Common myeloid progenitor, CD34-positive (primary cell): ENCODE measurements around the gene TIMM50.

ENCODE experiments used
- CTCF ChIA-PET: fragments of 350-600 bp; sonication (Branson Sonifier 250); formaldehyde crosslinking; loops from one replicate; lab custom pipeline; 2021; ENCODE audit warnings: antibody characterized with exemption; lab: Charles Lee
- POLR2A ChIA-PET: fragments of 350-600 bp; sonication (Branson Sonifier 250); formaldehyde crosslinking; loops from one replicate; lab custom pipeline; 2021; ENCODE audit warnings: antibody characterized with exemption; lab: Charles Lee
- DNase-seq, 3 donors: peaks; one replicate each; pipeline versions ENCODE4 v3.0.0 to v3.0.0-alpha.2; 2013
- H3K27ac ChIP-seq, 2 experiments: 1 replicate in 1 of 2; 2 replicates in 1 of 2; pipeline ENCODE4 v1.7.0; 2013; ENCODE audit warnings: inconsistent platforms in 2 of 2, low read length in 2 of 2, mild to moderate bottlenecking in 2 of 2, low read depth in 1 of 2, moderate library complexity in 1 of 2; ENCODE audit not compliant: severe bottlenecking in 2 of 2, insufficient read depth in 1 of 2, poor library complexity in 1 of 2
- H3K27me3 ChIP-seq, 5 experiments: replicated peaks in 2 of 5; 1 replicate in 3 of 5; 2 replicates in 2 of 5; pipeline versions ENCODE4 v1.6.1 to v1.7.0; 2013; ENCODE audit warnings: low read length in 4 of 5, mild to moderate bottlenecking in 2 of 5, moderate library complexity in 2 of 5, inconsistent platforms in 1 of 5; ENCODE audit not compliant: insufficient read depth in 5 of 5, control insufficient read depth in 4 of 5
- H3K36me3 ChIP-seq, 4 experiments: 1 replicate in 2 of 4; 2 replicates in 2 of 4; pipeline versions ENCODE4 v1.6.1 to v1.7.0; 2013; ENCODE audit warnings: low read length in 3 of 4, control low read depth in 1 of 4, mild to moderate bottlenecking in 1 of 4; ENCODE audit not compliant: control insufficient read depth in 4 of 4, insufficient read depth in 4 of 4
- H3K4me1 ChIP-seq, 4 experiments: 1 replicate in 3 of 4; 2 replicates in 1 of 4; pipeline versions ENCODE4 v1.6.1 to v1.7.1; 2013; ENCODE audit warnings: low read length in 3 of 4, mild to moderate bottlenecking in 3 of 4, control low read depth in 1 of 4, inconsistent platforms in 1 of 4, moderate library complexity in 1 of 4; ENCODE audit not compliant: control insufficient read depth in 4 of 4, insufficient read depth in 4 of 4; ENCODE audit errors: control extremely low read depth in 1 of 4
- H3K4me3 ChIP-seq, 7 experiments: 1 replicate in 4 of 7; 2 replicates in 3 of 7; pipeline versions ENCODE4 v1.5.1 to v1.7.0; 2013; ENCODE audit warnings: mild to moderate bottlenecking in 7 of 7, low read length in 6 of 7, moderate library complexity in 6 of 7, inconsistent platforms in 2 of 7, low read depth in 2 of 7, control low read depth in 1 of 7; ENCODE audit not compliant: insufficient read depth in 4 of 7, control insufficient read depth in 1 of 7; ENCODE audit errors: extremely low read depth in 1 of 7
- H3K9me3 ChIP-seq, 5 experiments: 1 replicate in 4 of 5; 2 replicates in 1 of 5; pipeline versions ENCODE4 v1.6.1 to v1.7.1; 2013; ENCODE audit warnings: low read length in 4 of 5, mild to moderate bottlenecking in 2 of 5, inconsistent platforms in 1 of 5, low read depth in 1 of 5, moderate library complexity in 1 of 5; ENCODE audit not compliant: control insufficient read depth in 4 of 5, insufficient read depth in 2 of 5; ENCODE audit errors: control extremely low read depth in 1 of 5
- WGBS: methylation state at CpG from one replicate; pipeline ENCODE4 v1.1.5; 2013; ENCODE audit not compliant: insufficient coverage; 5-methylcytosine and 5-hydroxymethylcytosine counted together

Gene TIMM50

DNA sequence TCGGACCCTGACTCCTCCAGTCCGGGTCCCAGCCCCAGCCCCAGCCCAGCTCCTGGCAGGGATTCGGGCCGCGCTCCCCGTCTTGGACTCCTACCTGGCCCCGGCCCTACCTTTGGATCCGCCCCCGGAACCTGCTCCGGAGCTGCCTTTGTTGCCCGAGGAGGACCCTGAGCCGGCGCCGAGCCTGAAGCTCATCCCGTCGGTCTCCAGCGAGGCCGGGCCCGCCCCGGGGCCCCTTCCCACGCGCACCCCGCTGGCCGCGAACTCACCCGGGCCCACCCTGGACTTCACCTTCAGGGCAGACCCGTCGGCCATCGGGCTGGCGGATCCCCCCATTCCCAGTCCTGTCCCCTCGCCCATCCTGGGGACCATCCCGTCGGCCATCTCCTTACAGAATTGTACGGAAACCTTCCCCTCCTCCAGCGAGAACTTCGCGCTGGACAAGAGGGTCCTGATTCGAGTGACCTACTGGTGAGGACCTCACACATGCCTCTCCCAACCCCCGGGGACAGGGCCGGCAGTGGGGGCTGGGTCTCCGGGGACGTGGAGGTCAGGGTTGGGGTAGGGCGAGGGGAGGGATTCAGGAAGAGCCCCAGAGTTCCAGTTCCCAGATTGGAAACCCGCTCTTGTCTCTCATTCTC, 35.0 kb downstream of the TIMM50 start:
- DNase-seq, result no peak
- CTCF ChIA-PET, result interaction anchor here (1.2 kb wide), 1 partner anchor 41 kb away, joined by 4 read pairs; no protein-coding TSS in a partner anchor
- H3K27me3 ChIP-seq, result peaks cover 4 to 64% (median 28%) of the 10 kb centered on the region in 5 experiments
- H3K4me3 ChIP-seq, result peak overlapping the region in 3 of 7 experiments; percentile 43 to 64 (median 56)
- no peaks in the 10 kb centered on the region for H3K36me3 ChIP-seq
- 2% methylated on average over 39 of the region's 44 CpGs for WGBS
- no peak overlapping the region for H3K27ac ChIP-seq
- H3K4me1 ChIP-seq, result peaks cover 0 to 17% (median 12%) of the 10 kb centered on the region in 4 experiments
- POLR2A ChIA-PET, result no interaction called here
- H3K9me3 ChIP-seq, result no peaks in the 10 kb centered on the region

DNA sequence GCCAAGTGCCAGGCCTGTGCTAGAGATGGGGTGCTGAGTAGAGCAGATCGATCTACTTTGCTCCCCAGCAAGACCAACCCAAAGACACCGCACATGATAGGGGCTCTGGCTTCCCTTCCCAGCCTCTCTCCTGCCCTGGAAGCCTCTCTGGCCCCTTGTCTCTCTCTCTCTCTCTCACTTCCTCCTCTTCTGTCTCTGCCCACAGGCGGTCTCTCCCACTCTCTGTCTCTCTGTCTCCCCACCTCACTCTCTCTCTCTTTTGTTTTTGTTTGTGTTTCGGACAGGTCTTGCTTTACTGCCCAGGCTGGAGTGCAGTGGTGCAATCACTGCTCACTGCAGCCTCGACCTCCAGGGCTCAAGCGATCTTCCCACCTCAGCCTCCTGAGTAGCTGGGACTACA, 35.6 kb downstream of the TIMM50 start:
- Histone ChIP-seq H3K27me3 (peaks cover 4 to 64% (median 28%) of the 10 kb centered on the region in 5 experiments), H3K9me3 (no peaks in the 10 kb centered on the region), H3K36me3 (no peaks in the 10 kb centered on the region), H3K4me3 (no peak overlapping the region), H3K4me1 (peaks cover 0 to 17% (median 12%) of the 10 kb centered on the region in 4 experiments), H3K27ac (no peak overlapping the region)
- POLR2A ChIA-PET, result no interaction called here
- 49% methylated on average over 5 of the region's 6 CpGs for WGBS
- CTCF ChIA-PET, result interaction anchor here (0.8 to 1.2 kb wide), 2 partner anchors 16 to 42 kb away, joined by 4 read pairs; partner anchors contain the start of gene EID2B
- no peak for DNase-seq

DNA sequence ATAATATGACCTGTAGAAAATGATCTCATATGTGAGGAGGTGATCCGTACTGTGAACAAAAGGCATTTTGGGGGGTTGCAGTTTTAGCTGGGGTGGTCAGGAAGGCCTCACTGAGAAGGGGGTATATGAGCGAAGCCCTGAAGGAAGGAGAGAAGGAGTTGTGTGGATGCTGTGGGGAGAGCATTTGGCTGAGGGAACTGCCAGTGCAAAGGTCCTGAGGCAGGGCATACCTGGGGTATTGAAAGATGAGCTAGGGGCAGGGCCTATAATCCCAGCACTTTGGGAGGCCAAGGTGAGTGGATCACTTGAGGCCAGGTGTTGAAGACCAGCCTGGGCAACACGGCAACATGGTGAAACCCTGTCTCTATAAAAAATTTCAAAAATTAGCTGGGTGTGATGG, 36.8 kb downstream of the TIMM50 start:
- Histone ChIP-seq H3K36me3 (no peaks in the 10 kb centered on the region), H3K27ac (no peak overlapping the region), H3K4me3 (no peak overlapping the region), H3K4me1 (peaks cover 0 to 17% (median 12%) of the 10 kb centered on the region in 4 experiments), H3K9me3 (no peaks in the 10 kb centered on the region), H3K27me3 (peaks cover 4 to 58% (median 28%) of the 10 kb centered on the region in 5 experiments)
- ChIA-PET CTCF (interaction anchor here (1.0 to 1.2 kb wide), 2 partner anchors 20 to 56 kb away, joined by 3 to 4 read pairs; no protein-coding TSS in a partner anchor), POLR2A (no interaction called here)
- no peak for DNase-seq
- 100% methylated on average over 2 of the region's 3 CpGs for WGBS

DNA sequence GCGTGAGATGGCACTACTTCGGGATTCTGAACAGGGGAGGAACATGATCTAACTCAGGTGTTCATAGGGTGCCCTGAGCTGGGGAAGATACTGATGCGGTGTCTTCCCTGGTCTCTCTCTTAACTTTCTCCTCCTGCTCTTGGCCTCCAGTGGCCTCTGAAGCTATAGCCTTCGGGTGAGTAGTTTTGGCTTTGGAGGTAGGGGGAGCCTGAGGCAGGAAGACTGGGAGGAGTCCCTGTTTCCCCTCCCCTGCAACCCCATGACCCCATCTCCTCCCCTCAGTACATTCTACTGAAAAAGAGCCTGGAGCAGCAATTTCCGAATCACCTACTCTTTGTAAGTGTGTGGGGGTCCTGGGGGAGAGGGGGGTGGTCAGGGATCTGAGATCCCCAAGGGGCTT, 37.8 kb downstream of the TIMM50 start:
- Histone ChIP-seq H3K9me3 (no peaks in the 10 kb centered on the region), H3K4me1 (peaks cover 0 to 17% (median 12%) of the 10 kb centered on the region in 4 experiments), H3K4me3 (no peak overlapping the region), H3K36me3 (no peaks in the 10 kb centered on the region), H3K27me3 (peaks cover 4 to 48% (median 25%) of the 10 kb centered on the region in 5 experiments), H3K27ac (no peak overlapping the region)
- ChIA-PET POLR2A (no interaction called here), CTCF (interaction anchor here (0.6 to 1.4 kb wide), 5 partner anchors 9 to 158 kb away, joined by 3 to 4 read pairs (median 4); partner anchors contain the start of gene EID2B)
- DNase-seq, result no peak
- 94% methylated on average over 2 of the region's 5 CpGs for WGBS

DNA sequence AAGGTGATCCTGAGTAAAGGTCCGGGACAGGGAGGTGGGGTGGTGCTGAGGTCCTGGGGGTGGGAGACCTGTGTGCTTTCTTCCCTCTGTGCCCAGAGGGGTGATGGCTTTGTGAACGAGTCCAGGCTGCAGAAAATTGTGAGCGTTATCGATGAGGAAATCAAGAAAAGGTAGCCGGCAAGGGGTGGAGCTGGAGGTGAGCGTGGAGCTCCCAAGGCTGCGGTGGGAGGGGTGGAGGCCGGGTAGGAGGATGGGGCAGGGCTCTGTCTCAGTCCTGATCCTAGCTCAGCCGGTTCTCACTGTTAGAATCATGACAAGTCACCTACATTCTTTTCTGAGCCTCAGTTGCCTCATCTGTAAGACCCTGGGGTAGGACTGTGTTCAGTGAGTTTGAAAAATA, 38.3 kb downstream of the TIMM50 start:
- H3K9me3 ChIP-seq, result no peaks in the 10 kb centered on the region
- ChIA-PET CTCF (interaction anchor here (1.1 to 1.4 kb wide), 4 partner anchors 9 to 21 kb away, joined by 3 to 4 read pairs (median 4); partner anchors contain the start of gene EID2B), POLR2A (no interaction called here)
- 94% methylated on average over 7 of the region's 9 CpGs for WGBS
- H3K4me1 ChIP-seq, result peaks cover 0 to 17% (median 12%) of the 10 kb centered on the region in 4 experiments
- no peak for DNase-seq
- peaks cover 2 to 42% (median 20%) of the 10 kb centered on the region in 5 experiments for H3K27me3 ChIP-seq
- no peak overlapping the region for H3K4me3 ChIP-seq
- no peaks in the 10 kb centered on the region for H3K36me3 ChIP-seq
- no peak overlapping the region for H3K27ac ChIP-seq

DNA sequence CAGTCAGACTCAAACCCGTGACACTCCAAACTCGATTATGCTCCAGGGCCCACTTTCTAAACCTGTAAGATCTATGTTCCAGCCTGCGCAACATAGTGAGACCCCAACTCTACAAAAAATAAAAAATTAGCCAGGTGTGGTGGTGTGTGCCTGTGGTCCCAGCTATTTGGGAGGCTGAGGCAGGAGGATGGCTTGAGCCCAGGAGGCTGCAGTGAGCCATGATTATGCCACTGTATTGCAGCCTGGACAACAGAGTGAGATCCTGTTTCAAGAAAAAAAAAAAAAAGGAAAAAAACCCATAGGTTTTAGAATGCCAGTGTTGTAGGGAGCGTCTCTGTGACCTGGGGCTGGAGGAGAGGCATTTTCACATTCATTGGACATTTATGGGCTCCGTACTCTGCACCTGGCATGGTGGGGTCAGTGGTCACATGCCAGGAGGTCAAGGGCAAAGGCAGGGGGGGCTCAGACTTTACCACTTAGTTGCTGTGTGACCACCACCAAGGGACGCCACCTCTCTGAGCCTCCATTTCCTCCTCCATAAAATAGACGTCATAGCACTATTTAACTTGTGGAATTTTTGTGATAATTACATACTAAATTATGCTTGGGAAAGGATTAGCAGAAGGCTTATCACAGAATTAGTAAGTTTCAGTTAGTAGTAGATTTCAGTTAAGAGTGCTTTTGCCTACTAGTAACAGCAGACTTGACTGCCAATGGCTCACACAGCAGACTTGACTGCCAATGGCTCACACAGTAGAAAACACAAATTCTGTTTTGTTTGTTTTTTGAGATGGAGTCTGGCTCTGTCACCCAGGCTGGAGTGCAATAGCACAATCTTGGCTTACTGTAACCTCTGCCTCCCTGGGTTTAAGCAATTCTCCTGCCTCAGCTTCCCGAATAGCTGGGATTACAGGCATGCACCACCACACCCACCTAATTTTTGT, 40.2 kb downstream of the TIMM50 start:
- Histone ChIP-seq H3K27ac (no peak overlapping the region), H3K27me3 (peaks cover 0 to 24% (median 7%) of the 10 kb centered on the region in 5 experiments), H3K4me3 (no peak overlapping the region), H3K9me3 (no peaks in the 10 kb centered on the region), H3K36me3 (no peaks in the 10 kb centered on the region), H3K4me1 (peaks cover 0 to 4% (median under 1%) of the 10 kb centered on the region in 4 experiments)
- ChIA-PET CTCF (no interaction called here), POLR2A (no interaction called here)
- DNase-seq, result no peak
- 90% methylated on average over 2 of the region's 8 CpGs for WGBS
